Measurements from ENCODE around the gene PEX26.

DNA sequence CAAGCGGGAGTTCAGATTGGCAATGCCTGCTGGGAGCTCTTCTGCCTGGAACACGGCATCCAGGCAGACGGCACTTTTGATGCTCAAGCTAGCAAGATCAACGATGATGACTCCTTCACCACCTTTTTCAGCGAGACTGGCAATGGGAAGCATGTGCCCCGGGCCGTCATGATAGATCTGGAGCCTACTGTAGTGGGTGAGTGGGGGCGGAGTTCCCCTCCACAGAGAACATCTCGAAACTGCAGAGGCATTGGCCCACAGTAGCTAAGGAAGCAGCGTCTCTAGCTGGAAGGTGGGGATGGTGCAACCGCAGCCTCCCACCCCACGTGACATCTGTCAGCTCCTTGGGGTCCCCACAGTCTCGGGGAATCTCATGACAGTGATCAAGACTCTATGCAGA, 43.7 kb downstream of the PEX26 start:
- TF ChIP-seq CTCF (IDR thresholded peaks at IDR 0.05) (no peak), POLR2A (IDR thresholded peaks at IDR 0.05) (no peak)
